ENCODE measurements around the gene NBPF11.
"Not testable (repeated sequence)": the region's sequence is repeated elsewhere in the genome, so short reads cannot be mapped to it uniquely, and the experiment has no call there.

The NBPF11 gene

DNA sequence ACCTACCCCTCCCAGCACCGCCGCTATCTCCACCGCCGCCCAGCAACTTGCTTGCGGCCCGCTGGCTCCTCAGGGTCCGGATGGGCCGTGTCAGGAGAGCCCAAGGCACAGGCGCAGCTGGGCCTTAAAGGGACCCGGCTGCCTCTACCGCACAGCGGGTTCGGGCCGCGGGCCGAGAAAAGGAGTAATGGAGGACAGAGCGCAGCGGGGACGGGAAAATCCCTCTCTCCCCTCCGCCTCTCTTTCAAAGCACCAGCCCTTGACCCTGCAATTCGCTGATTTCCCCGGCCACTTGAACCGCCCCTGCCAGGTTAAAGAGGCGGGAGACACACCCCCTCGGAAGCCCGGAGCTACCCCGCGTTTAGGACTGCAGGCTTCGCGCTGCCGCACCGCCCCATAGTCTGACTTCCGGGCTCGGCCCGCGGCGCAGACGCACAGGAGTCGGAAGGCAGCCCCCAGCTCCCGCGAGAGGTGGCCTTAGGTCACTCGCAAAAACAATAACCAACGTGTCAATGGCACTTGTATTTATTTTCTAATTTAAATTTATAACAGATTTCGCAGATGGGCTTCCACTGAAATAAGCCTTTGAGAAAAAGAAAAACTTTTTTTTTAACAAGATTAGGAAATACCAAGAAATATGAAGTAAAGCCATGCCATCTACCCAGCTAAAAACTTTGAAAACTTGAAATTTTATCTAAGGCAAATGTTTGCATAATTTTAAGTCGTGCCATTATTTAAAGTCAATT lies at the start of gene NBPF11:
Gene NBPF11, minus strand, starts transcription at position 371 of the 746 bp plus-strand sequence. CDS start 25,278 bp downstream, outside the sequence.
- DNase-seq, result peak; percentile 84 to 85

GRCh38 chr1:148197396-148197795 lies 45.3 kb upstream of the NBPF11 start:
- not testable (repeated sequence) for DNase-seq

- not testable (repeated sequence) for DNase-seq
These were observed 44.9 kb upstream of the NBPF11 start for GRCh38 chr1:148196949-148197348.

DNA sequence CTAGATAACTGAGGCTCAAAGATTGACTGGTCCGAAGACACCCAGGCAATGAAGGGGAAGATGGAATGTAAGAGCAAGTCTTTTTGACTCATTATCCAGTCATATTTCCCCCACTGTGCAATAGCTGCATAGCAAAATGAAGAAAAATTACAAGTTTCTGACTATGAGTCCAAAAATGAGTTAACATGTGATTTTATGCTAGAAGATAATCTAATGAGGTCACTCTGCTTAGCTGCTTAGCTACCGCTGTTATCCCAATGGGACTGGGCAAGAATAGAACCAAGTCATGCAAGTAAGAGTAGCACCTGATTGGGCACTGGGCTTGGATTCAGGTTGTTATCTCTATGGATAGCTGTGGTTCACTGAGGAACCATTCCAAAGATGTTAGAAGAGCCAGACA lies 43.0 kb upstream of the NBPF11 start:
- not testable (repeated sequence) for DNase-seq

GRCh38 chr1:148188768-148189167 lies 36.7 kb upstream of the NBPF11 start:
- DNase-seq, result not testable (repeated sequence)

DNA sequence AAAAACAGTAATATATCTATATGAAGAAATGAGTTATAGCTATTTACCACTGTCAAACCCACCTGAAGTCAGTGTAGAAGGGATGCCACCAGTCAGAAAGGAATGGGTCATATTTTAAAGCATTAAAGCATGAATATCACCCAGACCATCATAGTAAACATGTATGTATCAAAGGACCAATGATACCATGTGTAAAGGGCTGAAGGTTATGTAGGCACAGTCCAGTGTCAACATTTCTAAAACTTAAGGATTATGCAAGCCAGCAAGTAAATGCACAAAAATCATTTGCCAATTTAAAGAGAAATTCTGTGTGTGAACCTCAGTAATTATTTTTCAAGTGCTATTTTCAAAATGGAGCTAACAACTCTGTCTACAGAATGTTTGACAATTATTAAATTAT lies 26.6 kb upstream of the NBPF11 start:
- DNase-seq, result not testable (repeated sequence)

GRCh38 chr1:148175414-148175813 lies 23.3 kb upstream of the NBPF11 start:
- DNase-seq, result not testable (repeated sequence)

GRCh38 chr1:148171995-148172394 lies 19.9 kb upstream of the NBPF11 start:
- DNase-seq, result not testable (repeated sequence)

- no peak for DNase-seq
These were observed 14.7 kb upstream of the NBPF11 start for GRCh38 chr1:148166558-148167492.

GRCh38 chr1:148162363-148162762 lies 10.3 kb upstream of the NBPF11 start:
- DNase-seq, result no peak

DNA sequence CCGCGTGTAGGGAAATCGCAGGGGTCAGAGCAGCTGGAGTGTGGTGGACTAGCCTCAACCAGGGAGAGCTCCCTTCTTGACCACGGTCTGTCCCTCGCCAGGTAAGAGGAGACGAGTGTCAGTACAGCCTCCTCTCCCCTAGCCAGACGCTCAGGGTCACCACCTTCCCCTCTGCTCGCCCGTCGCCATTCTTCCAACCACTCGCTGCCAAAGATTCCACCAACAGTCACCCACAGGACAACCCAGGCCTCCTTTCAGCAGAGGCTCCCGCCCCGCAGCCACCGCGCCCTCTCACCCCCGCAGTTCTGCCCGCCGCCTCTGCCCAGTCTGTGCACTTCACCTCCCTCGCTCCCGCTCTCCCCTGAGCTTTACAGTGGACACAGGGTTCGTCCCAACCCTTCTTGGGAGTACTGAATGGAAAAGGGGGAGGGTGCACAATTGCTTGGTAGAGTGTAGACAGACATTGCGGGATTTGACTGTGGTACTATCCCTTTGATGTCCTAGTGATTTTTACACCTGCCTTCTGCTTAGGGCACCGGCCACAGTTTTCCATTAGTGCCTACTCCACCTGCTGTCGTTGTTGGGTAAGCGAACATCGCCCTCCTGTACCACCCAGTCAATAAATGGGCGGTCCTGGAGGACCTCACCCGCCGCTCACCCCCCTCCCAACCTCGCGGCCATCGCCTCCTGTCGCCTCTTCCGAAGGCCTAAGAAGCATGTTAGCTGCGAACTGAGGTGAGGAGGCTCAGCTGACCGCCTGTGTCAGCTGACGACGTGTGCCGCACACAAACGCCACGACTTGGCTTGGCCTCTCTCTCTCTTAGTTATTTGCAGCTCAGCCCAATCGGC lies 9.2 kb upstream of the NBPF11 start:
- no peak for DNase-seq

DNA sequence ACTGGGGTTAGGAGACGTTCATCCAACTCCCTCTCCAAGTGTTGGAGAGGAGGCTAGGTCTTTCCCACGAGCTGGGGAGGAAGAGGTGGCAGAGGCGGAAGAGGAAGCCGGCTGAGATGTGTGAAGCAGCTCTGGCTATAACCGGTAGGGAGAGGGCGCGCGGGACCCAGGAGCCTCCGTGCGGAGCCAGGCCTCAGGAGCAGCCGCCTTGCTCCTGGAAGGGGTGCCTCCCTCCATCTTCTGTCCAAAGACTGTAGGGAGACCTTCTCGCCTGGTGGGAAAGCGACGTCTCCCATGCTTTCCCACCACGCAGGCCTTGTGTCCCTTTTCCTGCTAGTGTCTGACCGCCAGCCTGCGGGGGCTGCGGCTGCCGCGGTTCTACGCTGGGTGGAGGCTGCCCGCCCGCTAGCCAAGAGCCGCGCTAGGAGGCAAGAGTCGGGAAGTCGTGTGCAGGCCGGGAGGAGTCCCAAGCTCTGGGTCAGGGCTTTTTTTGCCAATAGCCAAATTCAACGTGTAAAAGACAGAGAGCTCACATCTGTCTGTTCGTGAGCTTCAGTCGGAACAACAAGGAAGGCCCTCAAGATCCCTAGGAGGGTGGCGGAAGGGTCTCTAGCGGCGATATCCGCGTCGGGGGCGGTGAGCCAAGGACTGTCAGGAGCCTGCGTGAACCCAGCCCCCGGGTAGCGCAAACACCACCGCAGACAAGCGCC lies 8.4 kb upstream of the NBPF11 start:
- DNase-seq, result no peak

- DNase-seq, result no peak
These were observed 7.9 kb upstream of the NBPF11 start for GRCh38 chr1:148160048-148160342.

DNA sequence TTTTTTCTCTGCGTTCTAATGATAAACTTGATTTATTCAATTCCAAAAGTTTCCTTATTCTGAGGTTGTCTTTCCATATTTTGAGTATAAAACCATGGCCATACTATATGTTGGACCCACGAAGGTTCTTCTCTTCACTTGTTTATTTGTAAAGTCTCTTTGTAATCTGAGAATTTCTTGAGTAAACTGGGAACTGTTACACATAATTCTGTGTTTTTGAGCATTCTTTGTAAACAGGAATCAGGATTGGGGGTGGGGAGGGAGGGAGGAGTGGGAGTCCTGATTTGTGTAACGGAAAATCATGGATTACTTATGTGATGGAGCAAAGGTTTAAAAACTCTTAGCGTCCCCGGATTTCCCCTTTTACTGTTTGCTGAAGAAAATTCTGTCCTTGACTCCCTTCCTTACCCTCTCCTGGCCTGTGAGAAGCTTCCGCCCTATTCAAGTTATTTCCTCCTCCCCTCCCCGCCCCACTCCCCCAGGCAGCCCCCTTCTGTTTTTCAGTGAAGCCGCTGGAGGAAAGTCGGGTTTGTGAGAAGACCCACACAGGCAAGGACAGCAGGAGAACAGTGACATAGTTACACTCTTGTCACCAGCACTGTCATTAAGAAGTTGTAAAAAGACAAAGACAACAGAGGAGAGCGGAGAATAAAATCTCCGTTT lies 6.4 kb upstream of the NBPF11 start:
- DNase-seq, result no peak

DNA sequence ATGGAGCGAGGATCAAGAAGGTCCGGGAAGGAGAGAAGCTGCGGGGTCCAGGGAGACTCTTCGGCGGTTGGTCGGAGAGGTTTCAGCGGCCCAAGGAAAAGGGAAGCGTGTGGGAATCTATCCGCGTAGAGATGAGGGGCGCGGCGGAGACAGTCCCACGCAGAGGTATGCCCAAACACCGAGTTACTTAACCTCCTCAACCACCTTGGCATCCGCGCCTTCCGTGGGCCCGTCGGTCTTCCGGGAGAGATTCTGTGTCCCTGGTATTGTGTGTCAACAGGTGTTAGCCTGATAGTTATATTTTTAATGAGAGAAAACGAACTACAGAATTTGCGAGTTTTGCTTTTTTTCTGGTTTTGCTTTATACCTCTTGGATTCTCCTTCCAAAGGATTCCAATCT lies 5.7 kb upstream of the NBPF11 start:
- not testable (repeated sequence) for DNase-seq

DNA sequence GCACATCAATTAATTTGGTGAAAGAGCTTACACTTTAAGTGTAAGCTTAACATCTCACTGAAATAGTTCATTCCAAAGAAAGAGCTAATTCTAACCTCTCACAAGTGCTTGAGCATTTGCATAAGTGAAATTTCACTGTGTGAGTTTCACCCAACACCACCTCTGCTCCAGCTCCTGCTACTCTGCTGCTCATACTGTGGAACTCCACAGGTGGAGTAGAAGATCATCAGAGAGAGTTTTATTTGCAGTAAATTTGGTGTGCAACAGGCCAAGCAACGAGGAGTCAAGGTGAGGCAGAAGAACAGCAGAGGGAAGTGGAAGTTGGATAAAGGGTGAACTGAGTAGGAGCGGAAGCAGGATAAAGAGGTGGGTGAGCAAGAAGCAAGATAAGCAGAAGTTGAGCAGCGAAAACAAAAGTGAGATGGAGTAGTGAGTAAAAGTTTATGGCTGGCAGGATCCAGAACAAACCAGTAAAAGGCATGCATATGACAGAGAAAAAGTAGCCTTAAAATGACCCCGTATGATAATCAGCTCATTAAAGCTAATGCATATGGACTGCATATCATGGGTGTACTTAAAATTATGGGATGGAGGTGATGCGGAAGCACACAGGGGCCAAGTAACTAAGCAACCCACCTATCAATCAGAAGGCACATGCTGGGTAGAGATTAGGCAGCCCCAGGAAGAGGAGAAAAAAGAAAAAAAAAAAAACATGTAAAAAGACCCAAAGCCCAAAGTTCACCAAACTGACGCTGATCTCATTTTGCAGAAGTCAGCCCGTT lies 3.6 kb upstream of the NBPF11 start:
- not testable (repeated sequence) for DNase-seq

DNA sequence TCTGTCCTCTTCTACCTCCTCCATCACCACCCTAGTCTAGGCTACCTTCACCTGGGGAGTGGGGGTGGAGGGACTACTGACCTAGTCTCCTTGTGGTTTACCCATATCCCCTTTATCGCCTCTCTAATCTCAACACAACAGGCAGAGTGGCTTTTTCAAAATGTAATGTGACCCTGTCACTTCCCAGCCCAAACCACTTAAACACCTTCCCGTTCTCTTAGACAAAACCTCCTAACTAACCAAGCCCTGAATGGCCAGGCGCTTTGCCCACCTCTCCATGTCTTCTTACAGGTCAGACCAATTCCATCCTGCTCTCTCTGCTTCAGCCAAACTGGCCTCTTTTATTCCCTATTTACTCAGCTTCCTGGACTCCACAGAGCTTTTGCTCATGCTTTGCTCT lies 714 bp upstream of the NBPF11 start:
- DNase-seq, result not testable (repeated sequence)

GRCh38 chr1:148151371-148151819 lies 686 bp downstream of the NBPF11 start:
- peak in 1 of 2 donors; percentile 18 for DNase-seq

- DNase-seq, result not testable (repeated sequence)
These were observed 1.1 kb downstream of the NBPF11 start for GRCh38 chr1:148150945-148151344.

DNA sequence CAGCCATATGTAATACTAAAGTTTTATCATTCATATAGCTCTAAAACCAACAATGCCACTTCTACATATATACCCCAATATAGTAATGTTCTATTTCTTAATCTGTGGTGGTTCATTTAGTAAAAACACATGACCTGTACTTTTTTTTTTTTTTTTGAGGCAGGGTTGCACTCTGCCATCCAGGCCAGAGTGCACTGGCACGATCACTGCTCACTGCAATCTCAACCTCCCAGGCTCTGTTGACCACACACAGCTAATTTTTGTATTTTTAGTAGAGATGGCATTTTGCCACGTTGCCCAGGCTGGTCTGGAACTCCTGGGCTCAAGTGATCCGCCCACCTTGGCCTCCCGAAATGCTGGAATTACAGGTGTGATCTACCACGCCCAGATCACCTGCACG lies 2.1 kb downstream of the NBPF11 start:
- DNase-seq, result not testable (repeated sequence)

Measured in CD4-positive, alpha-beta T cell treated with Interleukin-4 for 1 hour (primary cell).